Measurements from ENCODE around the gene SPRR1A.
"Not testable (repeated sequence)": the region's sequence is repeated elsewhere in the genome, so short reads cannot be mapped to it uniquely, and the experiment has no call there.

DNA sequence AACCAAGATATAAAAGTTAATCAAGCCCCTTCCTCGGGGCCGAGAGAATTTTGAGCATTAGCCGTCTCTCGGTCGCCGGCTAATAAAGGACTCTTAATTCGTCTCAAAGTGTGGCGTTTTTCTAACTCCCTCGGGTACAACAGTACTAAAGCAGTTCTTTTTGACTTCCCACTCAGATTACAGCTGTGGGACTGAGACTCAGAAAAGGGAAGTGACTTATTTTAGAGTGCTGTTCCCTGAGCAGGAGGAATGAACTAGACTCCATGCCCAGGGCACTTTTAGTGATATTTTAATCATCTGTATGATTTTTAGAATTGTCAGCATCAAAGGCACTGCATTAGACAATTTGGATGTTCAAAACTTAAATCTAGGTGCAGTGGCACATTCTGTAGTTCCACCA is 38.5 kb downstream of the SPRR1A start:
- not testable (repeated sequence) for TF ChIP-seq EZH2 (optimal IDR thresholded peaks at IDR 0.05; ENCODE audit: low read depth, low read length); EZH2phosphoT487 (IDR thresholded peaks at IDR 0.05; ENCODE audit: low read length)
- TF ChIP-seq, protein P1, sequence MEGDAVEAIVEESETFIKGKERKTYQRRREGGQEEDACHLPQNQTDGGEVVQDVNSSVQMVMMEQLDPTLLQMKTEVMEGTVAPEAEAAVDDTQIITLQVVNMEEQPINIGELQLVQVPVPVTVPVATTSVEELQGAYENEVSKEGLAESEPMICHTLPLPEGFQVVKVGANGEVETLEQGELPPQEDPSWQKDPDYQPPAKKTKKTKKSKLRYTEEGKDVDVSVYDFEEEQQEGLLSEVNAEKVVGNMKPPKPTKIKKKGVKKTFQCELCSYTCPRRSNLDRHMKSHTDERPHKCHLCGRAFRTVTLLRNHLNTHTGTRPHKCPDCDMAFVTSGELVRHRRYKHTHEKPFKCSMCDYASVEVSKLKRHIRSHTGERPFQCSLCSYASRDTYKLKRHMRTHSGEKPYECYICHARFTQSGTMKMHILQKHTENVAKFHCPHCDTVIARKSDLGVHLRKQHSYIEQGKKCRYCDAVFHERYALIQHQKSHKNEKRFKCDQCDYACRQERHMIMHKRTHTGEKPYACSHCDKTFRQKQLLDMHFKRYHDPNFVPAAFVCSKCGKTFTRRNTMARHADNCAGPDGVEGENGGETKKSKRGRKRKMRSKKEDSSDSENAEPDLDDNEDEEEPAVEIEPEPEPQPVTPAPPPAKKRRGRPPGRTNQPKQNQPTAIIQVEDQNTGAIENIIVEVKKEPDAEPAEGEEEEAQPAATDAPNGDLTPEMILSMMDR (IDR thresholded peaks at IDR 0.05; ENCODE audit: low read length), result not testable (repeated sequence)
